Gastroesophageal sphincter (tissue), 4 donors: ENCODE data around the gene DPF1. TPM values are rescaled to one million over a fixed set of nuclear protein-coding genes. Genes with fewer than 3 reads are reported as not detected.
"Not testable (repeated sequence)": the region's sequence is repeated elsewhere in the genome, so short reads cannot be mapped to it uniquely, and the experiment has no call there.

ENCODE experiments used
- ATAC-seq: fragments of 150-250 bp; one replicate; pipeline ENCODE4 v1.9.1; 2016; ENCODE audit warnings: mild to moderate bottlenecking, moderate library complexity
- H3K27ac ChIP-seq, 4 donors: fragments of 200-600 bp; sonication (generic) in 3 of 4; 1 replicate in 3 of 4; 2 replicates in 1 of 4; pipeline ENCODE4 v1.5.1; 2016 to 2019
- H3K27me3 ChIP-seq: fragments of 200-600 bp; sonication (generic); one replicate; pipeline ENCODE4 v1.5.1; 2019
- H3K36me3 ChIP-seq, 2 donors: fragments of 200-600 bp; sonication (generic); one replicate each; pipeline ENCODE4 v1.5.1; 2019; ENCODE audit warnings: control low read depth in 1 of 2
- H3K4me1 ChIP-seq, 3 donors: fragments of 200-600 bp; sonication (generic); 1 replicate in 2 of 3; 2 replicates in 1 of 3; pipeline ENCODE4 v1.5.1; 2016 to 2019; ENCODE audit warnings: control low read depth in 2 of 3
- H3K4me3 ChIP-seq, 2 donors: fragments of 200-600 bp; sonication (generic); one replicate each; pipeline ENCODE4 v1.5.1; 2019; ENCODE audit warnings: mild to moderate bottlenecking in 1 of 2, moderate library complexity in 1 of 2
- H3K9me3 ChIP-seq, 3 donors: fragments of 200-600 bp; sonication (generic); one replicate each; pipeline ENCODE4 v1.5.1; 2017 to 2019; ENCODE audit warnings: control low read depth in 2 of 3
- CTCF ChIP-seq, 4 experiments: fragments of 200-600 bp in 2 of 4; fragments of 450-650 bp in 2 of 4; sonication (generic) in 1 of 4; IDR thresholded peaks; one replicate each; pipeline ENCODE4 v1.5.1; 2017 to 2019; ENCODE audit warnings: antibody characterized with exemption in 4 of 4, mild to moderate bottlenecking in 2 of 4, moderate library complexity in 2 of 4
- EP300 ChIP-seq: sonication (generic); formaldehyde crosslinking; IDR thresholded peaks from one replicate; pipeline ENCODE4 v1.6.1; 2017; ENCODE audit warnings: antibody characterized with exemption, mild to moderate bottlenecking
- POLR2A ChIP-seq, 2 donors: fragments of 450-650 bp; IDR thresholded peaks; one replicate each; pipeline ENCODE4 v1.6.1; 2017; ENCODE audit warnings: antibody characterized with exemption in 2 of 2, mild to moderate bottlenecking in 2 of 2, moderate library complexity in 1 of 2
- POLR2AphosphoS5 ChIP-seq: sonication (generic); formaldehyde crosslinking; IDR thresholded peaks from one replicate; pipeline ENCODE4 v1.6.1; 2017; ENCODE audit warnings: antibody characterized with exemption
- WGBS, 2 donors: methylation state at CpG; one replicate each; pipeline ENCODE4 v1.1.5; 2018; ENCODE audit warnings: low coverage in 1 of 2; 5-methylcytosine and 5-hydroxymethylcytosine counted together
- total RNA-seq, 4 donors: library from RNA; depleted of rRNA; stranded (reverse); fragments of >200 nt; gene quantifications; one replicate each; pipeline ENCODE4 v1.1.0, GENCODE V29; 2016

Gene DPF1
- total RNA-seq, 4 donors from 2014 or later, result not detected

GRCh38 chr19:38229585-38230073 is 5.6 kb upstream of the DPF1 start:
- peak overlapping the region in 1 of 2 donors; percentile 19 for H3K4me3 ChIP-seq
- WGBS, 2 donors, result 4% methylated on average over 7 of the region's 54 CpGs; no CpG with 5 or more reads in 1 of the 2 donors
- TF ChIP-seq EP300, result no peak
- TF ChIP-seq POLR2A (IDR thresholded peaks at IDR 0.05), result no peak
- no peak for TF ChIP-seq POLR2AphosphoS5
- TF ChIP-seq CTCF (IDR thresholded peaks at IDR 0.05), result peak in 1 of 4 experiments; percentile 9

GRCh38 chr19:38228491-38229439 is 4.7 kb upstream of the DPF1 start:
- Histone ChIP-seq H3K9me3 (no peaks in the 10 kb centered on the region), H3K27ac (no peak overlapping the region), H3K36me3 (no peaks in the 10 kb centered on the region), H3K4me3 (peak overlapping the region in 1 of 2 donors; percentile 19), H3K27me3 (peaks cover 100% of the 10 kb centered on the region), H3K4me1 (peaks cover 0 to 28% (median 19%) of the 10 kb centered on the region in 3 donors)
- ATAC-seq, result no peak
- TF ChIP-seq POLR2AphosphoS5 (no peak), POLR2A (IDR thresholded peaks at IDR 0.05) (no peak), CTCF (IDR thresholded peaks at IDR 0.05) (no peak)
- whole genome bisulfite sequencing, 2 donors, result 0% methylated on average over 15 of the region's 80 CpGs; no CpG with 5 or more reads in 1 of the 2 donors

More at GRCh38 chr19:38229585-38230073, 5.6 kb upstream of the DPF1 start:
- ATAC-seq, result peak; percentile 78
- peaks cover 99% of the 10 kb centered on the region for H3K27me3 ChIP-seq
- no peak overlapping the region for H3K27ac ChIP-seq
- no peaks in the 10 kb centered on the region for H3K9me3 ChIP-seq
- H3K36me3 ChIP-seq, result no peaks in the 10 kb centered on the region
- H3K4me1 ChIP-seq, result peaks cover 0 to 20% (median 14%) of the 10 kb centered on the region in 3 donors

DNA sequence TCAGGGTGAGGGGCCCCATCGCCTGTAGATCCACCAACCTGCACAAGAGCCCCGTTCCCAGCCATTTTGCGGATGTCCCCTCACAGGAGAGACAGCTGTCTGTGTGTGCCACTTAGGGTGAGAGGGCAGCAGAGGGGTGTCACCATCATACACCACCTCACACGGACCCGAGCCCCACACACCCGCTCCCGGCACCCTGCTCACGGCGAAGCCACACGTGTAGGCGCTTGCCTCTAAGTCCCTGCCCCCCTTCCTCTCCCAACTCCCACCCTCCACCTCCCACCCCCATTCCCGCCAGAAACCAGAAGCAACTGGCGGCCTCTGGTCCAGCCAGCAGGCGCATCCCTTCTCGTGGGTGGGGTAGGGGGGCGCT is 4.0 kb upstream of the DPF1 start:
- Histone ChIP-seq H3K36me3 (no peaks in the 10 kb centered on the region), H3K27ac (no peak overlapping the region), H3K4me3 (peak overlapping the region in 1 of 2 donors; percentile 6)

DNA sequence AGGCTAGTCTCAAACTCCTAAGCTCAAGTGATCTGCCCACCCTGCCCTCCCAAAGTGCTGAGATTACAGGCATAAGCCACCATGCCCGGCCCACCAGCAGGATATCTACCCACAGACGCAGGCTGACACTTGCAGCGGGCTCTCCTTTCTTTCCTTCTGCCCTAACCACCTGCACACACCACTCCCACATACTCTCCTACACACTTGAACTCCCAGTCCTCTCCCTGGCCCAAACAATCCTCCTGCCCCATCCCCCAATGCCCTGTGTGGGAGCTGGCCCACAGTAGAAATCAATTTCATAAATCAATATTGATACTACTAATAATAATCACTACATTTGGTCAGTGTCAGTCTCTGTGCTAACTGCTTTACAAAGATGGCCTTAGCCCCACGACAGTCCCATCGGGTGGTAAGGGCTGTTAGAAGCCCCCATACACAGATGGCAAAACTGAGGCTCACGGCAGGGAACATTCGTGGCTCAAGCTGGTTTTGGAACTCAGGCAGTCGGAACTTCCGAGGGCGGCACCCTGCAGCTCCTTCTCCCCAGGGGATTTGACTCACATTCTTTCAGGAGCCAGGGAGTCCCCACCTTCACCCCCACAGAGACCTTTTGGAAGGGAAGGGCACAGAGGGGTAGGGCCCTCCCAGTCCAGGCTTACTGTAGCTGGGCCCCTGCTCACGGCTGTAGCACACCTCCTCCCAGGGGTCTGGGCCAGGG is 3.4 kb upstream of the DPF1 start:
- no peaks in the 10 kb centered on the region for H3K36me3 ChIP-seq
- peaks cover 100% of the 10 kb centered on the region for H3K27me3 ChIP-seq
- H3K27ac ChIP-seq, result no peak overlapping the region
- WGBS, 2 donors, result 63 to 76% methylated on average over 2 to 5 of the region's 11 CpGs
- H3K9me3 ChIP-seq, result no peaks in the 10 kb centered on the region
- no peak for TF ChIP-seq POLR2AphosphoS5
- no peak for TF ChIP-seq EP300
- no peak for TF ChIP-seq POLR2A (IDR thresholded peaks at IDR 0.05)
- no peak for TF ChIP-seq CTCF (IDR thresholded peaks at IDR 0.05)
- ATAC-seq, result no peak
- H3K4me3 ChIP-seq, result no peak overlapping the region
- H3K4me1 ChIP-seq, result peaks cover 0 to 31% (median 22%) of the 10 kb centered on the region in 3 donors

More for the DNA sequence above, 4.0 kb upstream of the DPF1 start:
- peaks cover 100% of the 10 kb centered on the region for H3K27me3 ChIP-seq
- no peak for ATAC-seq
- no peak for TF ChIP-seq POLR2AphosphoS5
- no peak for TF ChIP-seq CTCF (IDR thresholded peaks at IDR 0.05)
- no peak for TF ChIP-seq POLR2A (IDR thresholded peaks at IDR 0.05)
- TF ChIP-seq EP300, result no peak
- no peaks in the 10 kb centered on the region for H3K9me3 ChIP-seq
- 0% methylated on average over 2 of the region's 16 CpGs; no CpG with 5 or more reads in 1 of the 2 donors for WGBS, 2 donors
- H3K4me1 ChIP-seq, result peaks cover 0 to 31% (median 22%) of the 10 kb centered on the region in 3 donors

- Histone ChIP-seq H3K27me3 (peaks cover 94% of the 10 kb centered on the region), H3K4me1 (peaks cover 0 to 31% (median 22%) of the 10 kb centered on the region in 3 donors)
- not testable (repeated sequence) for H3K36me3 ChIP-seq, ATAC-seq, H3K4me3 ChIP-seq, H3K27ac ChIP-seq, H3K9me3 ChIP-seq
- WGBS, 2 donors, result 90 to 100% methylated on average over 2 to 4 of the region's 6 CpGs
Measured at GRCh38 chr19:38224863-38225218, 819 bp upstream of the DPF1 start.
